H1 (cell line): Measurements from ENCODE around the gene ASZ1. TPM values are rescaled to one million over a fixed set of nuclear protein-coding genes. Genes with fewer than 3 reads are reported as not detected.

Source experiments
- MAFK ChIP-seq: IDR thresholded peaks from 2 replicates; pipeline ENCODE4 v1.6.1; 2012; ENCODE audit warnings: low read depth, mild to moderate bottlenecking, improper control_type of control experiment, low read length
- polyA plus RNA-seq, 7 experiments: library from polyadenylated mRNA; depleted of rRNA in 3 of 7; stranded (reverse) in 5 of 7; unstranded in 2 of 7; fragments of >200 nt in 5 of 7; fragments of 200-250 nt in 2 of 7; gene quantifications; 1 replicate in 5 of 7; 2 replicates in 1 of 7; 4 replicates in 1 of 7; pipeline versions ENCODE4 v1.2.1 to v1.2.3, GENCODE V29; 2011 to 2013; ENCODE audit warnings: missing spikeins in 2 of 7, mixed read lengths in 2 of 7
- total RNA-seq: library from RNA; stranded (reverse); fragmentation: NEBNext Ultra II Directional; extraction: Animal tissue kit (Norgen Biotek cat#: 25700); gene quantifications from 2 replicates; pipeline ENCODE4 v1.2.1, GENCODE V29; 2021

ASZ1 gene
- total and polyA plus RNA-seq, 2 of the 8 experiments (the other 6 are each of a cell fraction or from before 2014, with no cell fraction given): not detected

DNA sequence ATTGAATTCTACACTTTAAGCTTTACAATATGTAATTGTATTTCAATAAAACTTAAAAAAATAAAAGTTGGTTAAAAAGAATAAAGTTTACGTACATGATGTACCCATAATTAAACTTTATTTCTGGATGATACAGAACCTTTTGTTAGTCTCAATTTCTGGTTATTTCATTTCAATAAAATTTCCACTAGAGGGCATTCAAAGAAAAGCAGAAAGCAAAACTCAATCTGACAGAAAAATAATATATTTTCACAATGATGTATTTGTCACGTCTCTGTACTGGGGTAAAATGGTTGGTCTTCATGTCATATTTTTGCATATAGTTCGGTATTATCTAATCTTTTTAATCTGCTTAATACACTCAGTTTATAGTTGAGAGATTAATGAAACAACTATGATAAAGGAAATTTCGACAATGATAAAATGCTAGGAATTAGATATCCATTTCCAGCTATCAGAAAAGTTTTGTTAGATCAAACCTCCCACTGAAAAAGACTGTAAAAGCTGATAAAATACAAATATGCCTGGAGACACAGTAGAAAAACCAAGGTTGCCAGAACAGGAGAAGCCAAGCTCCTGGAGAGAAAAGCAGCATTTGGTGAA, 27.4 kb downstream of the ASZ1 start (continued):
- no peak for TF ChIP-seq MAFK
